Measurements from ENCODE around the gene CALD1. TPM values are rescaled to one million over a fixed set of nuclear protein-coding genes. Genes with fewer than 3 reads are reported as not detected.
A peak's percentile ranks its signal among the peaks of the same experiment; 100 is the strongest.

CALD1 gene
- total RNA-seq, 2 donors from 2014 or later, result 307 to 314 TPM

DNA sequence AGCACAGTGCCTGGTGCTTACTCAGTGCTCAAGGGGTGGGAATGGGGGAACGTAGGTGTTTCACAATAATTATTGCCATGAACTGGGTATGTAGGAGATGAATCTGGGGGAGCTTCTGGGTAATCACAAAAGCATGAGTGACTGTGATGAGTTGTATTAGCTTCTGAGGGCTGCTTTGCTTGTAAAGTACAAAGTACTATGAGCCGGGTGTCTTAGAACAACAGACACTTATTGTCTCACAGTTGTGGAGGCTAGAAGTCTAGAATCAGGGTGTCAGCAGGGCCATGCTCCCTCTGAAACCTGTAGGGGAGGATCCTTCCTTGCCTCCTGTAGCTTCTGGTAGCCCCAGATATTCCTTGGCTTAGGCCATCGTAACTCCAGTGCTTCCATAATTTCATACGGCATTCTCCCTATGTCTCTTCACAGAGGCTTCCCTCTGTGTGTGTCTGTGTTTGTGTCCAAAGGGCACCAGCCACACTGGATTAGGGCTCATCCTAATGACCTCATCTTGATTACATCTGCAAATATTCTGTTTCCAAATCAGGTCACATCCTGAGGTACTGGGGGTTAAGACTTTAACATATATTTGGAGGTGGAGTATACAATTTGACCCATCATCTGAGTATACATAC, 122.1 kb downstream of the CALD1 start:
- Histone ChIP-seq H3K27me3 (replicated peaks; ENCODE audit: insufficient read depth) (no peaks in the 10 kb centered on the region), H3K36me3 (no peaks in the 10 kb centered on the region), H3K4me1 (replicated peaks) (no peaks in the 10 kb centered on the region), H3K4me3 (no peak overlapping the region), H3K9me3 (no peaks in the 10 kb centered on the region), H3K27ac (no peak overlapping the region)
- intact Hi-C loops (cut with DNase I), result no loop called here
- DNase-seq (ENCODE audit: low spot score), result no peak
- TF ChIP-seq CTCF (IDR thresholded peaks at IDR 0.05), result no peak
- TF ChIP-seq POLR2AphosphoS5 (IDR thresholded peaks at IDR 0.05), result no peak
- TF ChIP-seq POLR2A (IDR thresholded peaks at IDR 0.05), result no peak
- 69% methylated on average over 4 of the region's 4 CpGs for WGBS

DNA sequence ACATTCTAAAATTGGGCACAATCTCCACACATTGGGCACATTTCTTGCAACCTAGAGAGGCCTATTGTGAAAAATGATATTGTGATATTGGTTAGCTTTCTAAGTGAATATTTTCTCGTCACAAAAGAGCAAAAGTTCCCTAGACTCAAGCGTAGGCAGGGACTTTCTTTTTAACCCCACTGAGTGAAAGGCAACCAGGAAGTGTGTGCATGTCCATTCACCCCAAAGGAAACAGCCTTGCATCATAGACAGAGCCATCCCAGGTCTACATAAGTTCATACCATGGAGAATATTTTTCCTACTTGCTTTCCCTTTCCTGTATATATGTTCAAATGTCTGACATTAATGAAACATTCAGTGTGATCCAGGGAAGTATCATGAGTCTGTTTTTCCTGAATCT, 122.6 kb downstream of the CALD1 start:
- intact Hi-C loops (cut with DNase I), result no loop called here
- H3K27me3 ChIP-seq (replicated peaks; ENCODE audit: insufficient read depth), result no peaks in the 10 kb centered on the region
- no peak for DNase-seq (ENCODE audit: low spot score)
- no peaks in the 10 kb centered on the region for H3K4me1 ChIP-seq (replicated peaks)
- no peaks in the 10 kb centered on the region for H3K9me3 ChIP-seq
- WGBS, result 88% methylated on average over 2 of the region's 2 CpGs
- H3K36me3 ChIP-seq, result no peaks in the 10 kb centered on the region
- TF ChIP-seq POLR2A (IDR thresholded peaks at IDR 0.05) (no peak), CTCF (IDR thresholded peaks at IDR 0.05) (no peak), POLR2AphosphoS5 (IDR thresholded peaks at IDR 0.05) (no peak)
- H3K27ac ChIP-seq, result no peak overlapping the region
- H3K4me3 ChIP-seq, result no peak overlapping the region

- intact Hi-C loops (cut with DNase I), result no loop called here
- H3K27ac ChIP-seq, result no peak overlapping the region
These were observed 123.8 kb downstream of the CALD1 start for GRCh38 chr7:134903073-134903790.

DNA sequence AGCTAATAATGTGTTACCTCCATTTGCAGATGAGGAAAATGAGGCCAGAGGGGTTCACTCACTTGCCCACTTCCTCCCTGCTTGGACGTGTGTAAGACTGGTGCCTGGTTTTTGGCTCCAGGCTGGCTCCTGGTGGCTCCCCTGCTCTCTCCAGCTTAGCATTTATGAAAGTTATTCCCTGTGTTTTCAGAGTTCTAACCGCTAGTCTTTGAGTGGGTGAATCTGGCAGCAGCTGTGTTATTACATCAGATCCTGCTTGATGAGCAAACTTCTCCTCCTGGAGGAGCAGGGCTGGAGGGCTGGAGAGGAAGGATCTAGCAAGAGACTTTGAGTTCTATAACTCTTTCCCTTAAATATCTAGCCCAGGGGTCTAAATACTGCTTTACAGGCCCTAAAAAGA, 125.9 kb downstream of the CALD1 start:
- Histone ChIP-seq H3K9me3 (no peaks in the 10 kb centered on the region), H3K4me3 (no peak overlapping the region), H3K27me3 (replicated peaks; ENCODE audit: insufficient read depth) (no peaks in the 10 kb centered on the region), H3K36me3 (no peaks in the 10 kb centered on the region), H3K27ac (no peak overlapping the region), H3K4me1 (replicated peaks) (no peaks in the 10 kb centered on the region)
- WGBS, result 41% methylated on average over 2 of the region's 2 CpGs
- intact Hi-C loops (cut with DNase I), result no loop called here
- DNase-seq (ENCODE audit: low spot score), result no peak
- no peak for TF ChIP-seq CTCF (IDR thresholded peaks at IDR 0.05)
- no peak for TF ChIP-seq POLR2AphosphoS5 (IDR thresholded peaks at IDR 0.05)
- no peak for TF ChIP-seq POLR2A (IDR thresholded peaks at IDR 0.05)

More at GRCh38 chr7:134903073-134903790, 123.8 kb downstream of the CALD1 start:
- no peaks in the 10 kb centered on the region for H3K27me3 ChIP-seq (replicated peaks; ENCODE audit: insufficient read depth)
- WGBS, result 78% methylated on average over 5 of the region's 5 CpGs
- H3K4me1 ChIP-seq (replicated peaks), result no peaks in the 10 kb centered on the region
- no peak for DNase-seq (ENCODE audit: low spot score)
- H3K9me3 ChIP-seq, result no peaks in the 10 kb centered on the region
- no peak for TF ChIP-seq POLR2AphosphoS5 (IDR thresholded peaks at IDR 0.05)
- TF ChIP-seq POLR2A (IDR thresholded peaks at IDR 0.05), result no peak
- no peak for TF ChIP-seq CTCF (IDR thresholded peaks at IDR 0.05)
- H3K4me3 ChIP-seq, result no peak overlapping the region
- no peaks in the 10 kb centered on the region for H3K36me3 ChIP-seq

- no peaks in the 10 kb centered on the region for H3K4me1 ChIP-seq (replicated peaks)
- TF ChIP-seq POLR2AphosphoS5 (IDR thresholded peaks at IDR 0.05), result no peak
- no peak for TF ChIP-seq CTCF (IDR thresholded peaks at IDR 0.05)
- TF ChIP-seq POLR2A (IDR thresholded peaks at IDR 0.05), result no peak
- intact Hi-C loops (cut with DNase I), result no loop called here
- H3K4me3 ChIP-seq, result no peak overlapping the region
- no peaks in the 10 kb centered on the region for H3K9me3 ChIP-seq
- no peak for DNase-seq (ENCODE audit: low spot score)
- H3K27me3 ChIP-seq (replicated peaks; ENCODE audit: insufficient read depth), result no peaks in the 10 kb centered on the region
- WGBS, result 87% methylated on average over 4 of the region's 4 CpGs
- H3K36me3 ChIP-seq, result no peaks in the 10 kb centered on the region
- H3K27ac ChIP-seq, result peak overlapping the region in 1 of 2 donors; percentile 26
These were observed 127.6 kb downstream of the CALD1 start for GRCh38 chr7:134907000-134907399.

Measured in prostate gland (tissue), 2 donors.